HepG2 (cell line): ENCODE data around the gene GNMT. TPM values are rescaled to one million over a fixed set of nuclear protein-coding genes. Genes with fewer than 3 reads are reported as not detected.

Experiments used
- CAMTA2 ChIP-seq: sonication (generic); formaldehyde crosslinking; IDR thresholded peaks from 2 replicates; pipeline ENCODE4 v1.4.0; 2020; ENCODE audit warnings: mild to moderate bottlenecking, missing genetic modification reagents, borderline replicate concordance
- CBX1 ChIP-seq: IDR thresholded peaks from one replicate; pipeline ENCODE4 v1.6.1; 2016; ENCODE audit warnings: antibody characterized with exemption, low read depth
- GATAD2A ChIP-seq: IDR thresholded peaks from 2 replicates; pipeline ENCODE4 v1.6.1; 2016
- KMT2B ChIP-seq: IDR thresholded peaks from 2 replicates; pipeline ENCODE4 v1.6.1; 2016; ENCODE audit warnings: missing genetic modification reagents, missing compliant biosample characterization
- LCORL ChIP-seq, 2 experiments: fragments of 450-650 bp in 1 of 2; sonication (generic) in 1 of 2; formaldehyde crosslinking in 1 of 2; IDR thresholded peaks; 2 replicates each; pipeline versions ENCODE4 v1.5.0 to v1.6.1; 2017 to 2020; ENCODE audit warnings: antibody characterized with exemption in 1 of 2, missing genetic modification reagents in 1 of 2
- MAFF ChIP-seq: IDR thresholded peaks from 2 replicates; pipeline ENCODE4 v1.6.1; 2011; ENCODE audit warnings: low read depth, low read length, improper control_type of control experiment
- MTA3 ChIP-seq: sonication (generic); formaldehyde crosslinking; IDR thresholded peaks from 2 replicates; pipeline ENCODE4 v1.4.0; 2020; ENCODE audit warnings: missing genetic modification reagents
- MZF1 ChIP-seq: sonication (generic); formaldehyde crosslinking; IDR thresholded peaks from 2 replicates; pipeline ENCODE4 v1.8.1; 2023; ENCODE audit warnings: mild to moderate bottlenecking, missing genetic modification reagents, borderline replicate concordance
- NFE2L1 ChIP-seq: sonication (generic); formaldehyde crosslinking; IDR thresholded peaks from 2 replicates; pipeline ENCODE4 v1.4.0; 2020; ENCODE audit warnings: missing genetic modification reagents, mild to moderate bottlenecking, borderline replicate concordance
- SKI ChIP-seq: fragments of 450-650 bp; IDR thresholded peaks from one replicate; pipeline ENCODE4 v1.6.1; 2018; ENCODE audit warnings: mild to moderate bottlenecking; ENCODE audit not compliant: partially characterized antibody
- SMAD9 ChIP-seq: sonication (generic); formaldehyde crosslinking; IDR thresholded peaks from 2 replicates; pipeline ENCODE4 v1.5.1; 2020; ENCODE audit warnings: mild to moderate bottlenecking, missing genetic modification reagents
- SOX13 ChIP-seq, 3 experiments: fragments of 450-650 bp in 1 of 3; sonication (generic) in 1 of 3; formaldehyde crosslinking in 1 of 3; IDR thresholded peaks in 2 of 3; conservative IDR thresholded peaks in 1 of 3; 2 replicates each; pipeline versions ENCODE4 v1.5.0 to v1.6.1; 2016 to 2020; ENCODE audit warnings: antibody characterized with exemption in 1 of 3, mild to moderate bottlenecking in 1 of 3, missing compliant biosample characterization in 1 of 3, missing genetic modification reagents in 1 of 3, moderate library complexity in 1 of 3
- SOX6 ChIP-seq, 2 experiments: fragments of 450-650 bp in 1 of 2; sonication (generic) in 1 of 2; formaldehyde crosslinking in 1 of 2; IDR thresholded peaks; 2 replicates each; pipeline versions ENCODE4 v1.4.0 to v1.6.1; 2017 to 2020; ENCODE audit warnings: antibody characterized with exemption in 1 of 2, mild to moderate bottlenecking in 1 of 2, missing genetic modification reagents in 1 of 2
- SRSF9 ChIP-seq: fragments of 200-400 bp; formaldehyde crosslinking; IDR thresholded peaks from 2 replicates; pipeline ENCODE4 v1.6.1; 2018; ENCODE audit warnings: borderline replicate concordance, mild to moderate bottlenecking, low read depth, low read length; ENCODE audit not compliant: insufficient read depth, poor library complexity, severe bottlenecking
- TAF1 ChIP-seq: sonication (generic); formaldehyde crosslinking; IDR thresholded peaks from 2 replicates; pipeline ENCODE4 v1.4.0; 2020; ENCODE audit warnings: missing genetic modification reagents
- XRCC5 ChIP-seq: fragments of 200-400 bp; formaldehyde crosslinking; optimal IDR thresholded peaks from 2 replicates; pipeline ENCODE3; 2017; ENCODE audit warnings: mild to moderate bottlenecking, low read length
- ZC3H13 ChIP-seq: sonication (generic); formaldehyde crosslinking; IDR thresholded peaks from 2 replicates; pipeline ENCODE4 v1.8.1; 2023; ENCODE audit warnings: mild to moderate bottlenecking, missing genetic modification reagents, moderate library complexity
- ZFP1 ChIP-seq: IDR thresholded peaks from 2 replicates; pipeline ENCODE4 v1.6.1; 2016
- ZNF12 ChIP-seq: sonication (generic); formaldehyde crosslinking; IDR thresholded peaks from 2 replicates; pipeline ENCODE4 v1.5.0; 2020; ENCODE audit warnings: missing genetic modification reagents
- ZNF232 ChIP-seq: sonication (generic); formaldehyde crosslinking; IDR thresholded peaks from 2 replicates; pipeline ENCODE4 v1.4.0; 2020; ENCODE audit warnings: missing genetic modification reagents, borderline replicate concordance
- ZNF292 ChIP-seq: sonication (generic); formaldehyde crosslinking; IDR thresholded peaks from 2 replicates; pipeline ENCODE4 v1.8.1; 2022; ENCODE audit warnings: mild to moderate bottlenecking, low read depth, missing genetic modification reagents, borderline replicate concordance
- ZNF468 ChIP-seq: sonication (generic); formaldehyde crosslinking; IDR thresholded peaks from 2 replicates; pipeline ENCODE4 v1.8.0; 2022; ENCODE audit warnings: mild to moderate bottlenecking, moderate library complexity, missing genetic modification reagents
- ZNF510 ChIP-seq: sonication (generic); formaldehyde crosslinking; IDR thresholded peaks from 2 replicates; pipeline ENCODE4 v1.4.0; 2020; ENCODE audit warnings: low read depth, mild to moderate bottlenecking, missing genetic modification reagents
- ZNF567 ChIP-seq: sonication (generic); formaldehyde crosslinking; IDR thresholded peaks from 2 replicates; pipeline ENCODE4 v1.8.1; 2023; ENCODE audit warnings: mild to moderate bottlenecking, missing genetic modification reagents, borderline replicate concordance
- ZNF629 ChIP-seq: sonication (generic); formaldehyde crosslinking; conservative IDR thresholded peaks from 2 replicates; pipeline ENCODE4 v1.5.0; 2020; ENCODE audit warnings: missing genetic modification reagents
- ZNF83 ChIP-seq: sonication (generic); formaldehyde crosslinking; IDR thresholded peaks from 2 replicates; pipeline ENCODE4 v1.4.0; 2020; ENCODE audit warnings: missing genetic modification reagents, mild to moderate bottlenecking, borderline replicate concordance
- ZSCAN21 ChIP-seq: sonication (generic); formaldehyde crosslinking; IDR thresholded peaks from 2 replicates; pipeline ENCODE4 v1.8.0; 2022; ENCODE audit warnings: mild to moderate bottlenecking, missing genetic modification reagents, moderate library complexity, borderline replicate concordance
- polyA plus RNA-seq, 8 experiments: library from polyadenylated mRNA; depleted of rRNA in 3 of 8; stranded (reverse) in 7 of 8; unstranded in 1 of 8; fragments of >200 nt; fragmentation: Illumina TruSeq in 4 of 8; extraction: Trizol in 4 of 8; gene quantifications; 2 replicates each; pipeline versions ENCODE4 v1.2.1 to v1.2.3, GENCODE V29; 2011 to 2016; ENCODE audit warnings: low read depth in 4 of 8, missing spikeins in 1 of 8, mixed read lengths in 1 of 8; ENCODE audit not compliant: insufficient read depth in 1 of 8
- total RNA-seq, 5 experiments: library from RNA; depleted of rRNA; stranded (reverse); fragments of >200 nt; fragmentation: Illumina TruSeq; extraction: Trizol; gene quantifications; 2 replicates each; pipeline ENCODE4 v1.2.3, GENCODE V29; 2016; ENCODE audit warnings: low read depth in 1 of 5
- TF ChIP-seq, protein P1 (sequence below): sonication (generic); formaldehyde crosslinking; IDR thresholded peaks from 2 replicates; pipeline ENCODE4 v1.9.0; 2022; ENCODE audit warnings: missing genetic modification reagents, mild to moderate bottlenecking, borderline replicate concordance
- TF ChIP-seq, protein P2 (sequence below): sonication (generic); formaldehyde crosslinking; IDR thresholded peaks from 2 replicates; pipeline ENCODE4 v1.4.0; 2020; ENCODE audit warnings: missing genetic modification reagents, borderline replicate concordance

GNMT gene
- total and polyA plus RNA-seq, 2 of the 13 experiments (the other 11 are each of a cell fraction or from before 2014, with no cell fraction given) = 2.8 to 7.0 TPM

DNA sequence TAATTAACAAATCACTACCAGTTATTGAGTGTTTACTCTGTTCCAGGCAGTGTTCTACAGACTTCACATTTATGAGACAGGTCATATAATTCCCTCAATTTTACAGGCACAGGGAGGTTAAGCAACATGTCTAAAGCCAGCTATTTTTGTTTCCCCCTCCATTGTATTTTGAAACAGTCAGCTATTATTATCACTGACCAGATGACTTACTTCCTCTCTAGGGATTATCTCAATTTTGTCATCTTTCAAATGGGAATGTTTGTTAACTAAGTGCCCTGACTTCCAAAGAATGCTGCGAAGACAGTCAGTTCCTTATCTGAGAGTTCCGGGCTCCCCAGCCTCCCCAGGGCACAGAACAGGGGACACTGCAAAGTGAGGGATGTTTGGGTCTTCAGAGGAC, 36.9 kb upstream of the GNMT start (continued):
- TF ChIP-seq ZC3H13 (CRISPR knock-in tag) (no peak), SOX6 (IDR thresholded peaks at IDR 0.05) (no peak), SOX6 (CRISPR knock-in tag; IDR thresholded peaks at IDR 0.05) (0 out of 2 replicates have a peak, but pooled peaks have one; percentile 16), ZNF292 (no peak), ZFP1 (no peak), SRSF9 (no peak), NFE2L1 (CRISPR knock-in tag) (no peak), GATAD2A (no peak), CAMTA2 (CRISPR knock-in tag) (no peak), MTA3 (no peak), KMT2B (CRISPR knock-in tag) (no peak), ZSCAN21 (CRISPR knock-in tag) (no peak), ZNF510 (CRISPR knock-in tag) (no peak), ZNF468 (CRISPR knock-in tag) (no peak), MZF1 (CRISPR knock-in tag) (no peak), XRCC5 (no peak), TAF1 (CRISPR knock-in tag) (no peak), ZNF83 (no peak), ZNF629 (CRISPR knock-in tag) (peak; percentile 90), LCORL (IDR thresholded peaks at IDR 0.05) (no peak), LCORL (CRISPR knock-in tag; IDR thresholded peaks at IDR 0.05) (no peak), SMAD9 (CRISPR knock-in tag) (no peak), ZNF232 (no peak), MAFF (peak; percentile 32; the same call in 1 of the 2 replicates), ZNF12 (no peak), SKI (no peak), ZNF567 (CRISPR knock-in tag) (no peak), CBX1 (no peak), SOX13 (IDR thresholded peaks at IDR 0.05) (no peak), SOX13 (CRISPR knock-in tag; conservative IDR thresholded peaks at IDR 0.05 in 1 of 2, IDR thresholded peaks at IDR 0.05 in 1 of 2) (peak in 1 of 2 experiments; percentile 26; a peak in 1 of 4 replicates)
- TF ChIP-seq, protein P1, sequence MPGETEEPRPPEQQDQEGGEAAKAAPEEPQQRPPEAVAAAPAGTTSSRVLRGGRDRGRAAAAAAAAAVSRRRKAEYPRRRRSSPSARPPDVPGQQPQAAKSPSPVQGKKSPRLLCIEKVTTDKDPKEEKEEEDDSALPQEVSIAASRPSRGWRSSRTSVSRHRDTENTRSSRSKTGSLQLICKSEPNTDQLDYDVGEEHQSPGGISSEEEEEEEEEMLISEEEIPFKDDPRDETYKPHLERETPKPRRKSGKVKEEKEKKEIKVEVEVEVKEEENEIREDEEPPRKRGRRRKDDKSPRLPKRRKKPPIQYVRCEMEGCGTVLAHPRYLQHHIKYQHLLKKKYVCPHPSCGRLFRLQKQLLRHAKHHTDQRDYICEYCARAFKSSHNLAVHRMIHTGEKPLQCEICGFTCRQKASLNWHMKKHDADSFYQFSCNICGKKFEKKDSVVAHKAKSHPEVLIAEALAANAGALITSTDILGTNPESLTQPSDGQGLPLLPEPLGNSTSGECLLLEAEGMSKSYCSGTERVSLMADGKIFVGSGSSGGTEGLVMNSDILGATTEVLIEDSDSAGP (CRISPR knock-in tag) = no peak
- TF ChIP-seq, protein P2, sequence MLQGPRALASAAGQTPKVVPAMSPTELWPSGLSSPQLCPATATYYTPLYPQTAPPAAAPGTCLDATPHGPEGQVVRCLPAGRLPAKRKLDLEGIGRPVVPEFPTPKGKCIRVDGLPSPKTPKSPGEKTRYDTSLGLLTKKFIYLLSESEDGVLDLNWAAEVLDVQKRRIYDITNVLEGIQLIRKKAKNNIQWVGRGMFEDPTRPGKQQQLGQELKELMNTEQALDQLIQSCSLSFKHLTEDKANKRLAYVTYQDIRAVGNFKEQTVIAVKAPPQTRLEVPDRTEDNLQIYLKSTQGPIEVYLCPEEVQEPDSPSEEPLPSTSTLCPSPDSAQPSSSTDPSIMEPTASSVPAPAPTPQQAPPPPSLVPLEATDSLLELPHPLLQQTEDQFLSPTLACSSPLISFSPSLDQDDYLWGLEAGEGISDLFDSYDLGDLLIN (CRISPR knock-in tag) = no peak
